ACC112 (cell line): ENCODE data around the gene ABCA1.

ENCODE experiments used
- H2AFZ ChIP-seq: fragments of 200-600 bp; sonication (generic); one replicate; pipeline ENCODE4 v1.6.0; 2017; ENCODE audit warnings: antibody characterized with exemption, low read length; ENCODE audit not compliant: unreplicated experiment
- H3K27ac ChIP-seq: fragments of 200-600 bp; sonication (generic); 2 replicates; pipeline ENCODE4 v1.5.1; 2014; ENCODE audit warnings: low read depth, mild to moderate bottlenecking, antibody characterized with exemption, low read length, moderate library complexity
- H3K27me3 ChIP-seq: fragments of 200-600 bp; sonication (generic); 2 replicates; pipeline ENCODE4 v1.6.1; 2014; ENCODE audit warnings: mild to moderate bottlenecking, antibody characterized with exemption, low read length, moderate library complexity, mixed read lengths; ENCODE audit not compliant: insufficient read depth
- H3K36me3 ChIP-seq: fragments of 200-600 bp; sonication (generic); 2 replicates; pipeline ENCODE4 v1.6.1; 2016; ENCODE audit warnings: mild to moderate bottlenecking, antibody characterized with exemption, low read length, moderate library complexity, mixed read lengths; ENCODE audit not compliant: insufficient read depth
- H3K4me1 ChIP-seq: fragments of 200-600 bp; sonication (generic); one replicate; pipeline ENCODE4 v1.6.1; 2016; ENCODE audit warnings: low read length, mixed read lengths; ENCODE audit not compliant: insufficient read depth, unreplicated experiment, control insufficient read depth
- H3K4me3 ChIP-seq: fragments of 200-600 bp; sonication (generic); 2 replicates; pipeline ENCODE4 v1.5.1; 2014; ENCODE audit warnings: mild to moderate bottlenecking, low read depth, low read length
- H3K79me2 ChIP-seq: fragments of 200-600 bp; sonication (generic); one replicate; pipeline ENCODE4 v1.6.0; 2016; ENCODE audit warnings: low read length; ENCODE audit not compliant: control insufficient read depth, unreplicated experiment, insufficient read depth

Gene ABCA1

GRCh38 chr9:104800068-104800785 is 127.7 kb downstream of the ABCA1 start:
- Histone ChIP-seq H3K27ac (no peak overlapping the region), H3K36me3 (peaks cover 25% of the 10 kb centered on the region), H2AFZ (no peak overlapping the region), H3K27me3 (no peaks in the 10 kb centered on the region), H3K4me1 (peaks cover 2% of the 10 kb centered on the region), H3K79me2 (no peaks in the 10 kb centered on the region), H3K4me3 (no peak overlapping the region)

- Histone ChIP-seq H3K79me2 (no peaks in the 10 kb centered on the region), H3K36me3 (peaks cover 28% of the 10 kb centered on the region; the same call in 1 of the 2 replicates), H3K4me3 (no peak overlapping the region), H3K27ac (no peak overlapping the region), H3K27me3 (no peaks in the 10 kb centered on the region), H2AFZ (no peak overlapping the region), H3K4me1 (peaks cover 8% of the 10 kb centered on the region)
These were observed 129.6 kb downstream of the ABCA1 start for GRCh38 chr9:104798209-104798995.

- peaks cover 28% of the 10 kb centered on the region for H3K36me3 ChIP-seq
- no peak overlapping the region for H3K4me3 ChIP-seq
- H3K27me3 ChIP-seq, result no peaks in the 10 kb centered on the region
- H3K79me2 ChIP-seq, result no peaks in the 10 kb centered on the region
- no peak overlapping the region for H2AFZ ChIP-seq
- no peak overlapping the region for H3K27ac ChIP-seq
- peaks cover 8% of the 10 kb centered on the region for H3K4me1 ChIP-seq
These were observed 132.1 kb downstream of the ABCA1 start for GRCh38 chr9:104795857-104796256.

GRCh38 chr9:104795082-104795481 is 132.9 kb downstream of the ABCA1 start:
- Histone ChIP-seq H3K27me3 (no peaks in the 10 kb centered on the region), H2AFZ (no peak overlapping the region), H3K4me3 (no peak overlapping the region), H3K79me2 (no peaks in the 10 kb centered on the region), H3K4me1 (peaks cover 8% of the 10 kb centered on the region), H3K36me3 (peaks cover 26% of the 10 kb centered on the region), H3K27ac (no peak overlapping the region)

- H2AFZ ChIP-seq, result no peak overlapping the region
- no peaks in the 10 kb centered on the region for H3K27me3 ChIP-seq
- H3K27ac ChIP-seq, result no peak overlapping the region
- H3K36me3 ChIP-seq, result peaks cover 25% of the 10 kb centered on the region
- peaks cover 8% of the 10 kb centered on the region for H3K4me1 ChIP-seq
- H3K79me2 ChIP-seq, result no peaks in the 10 kb centered on the region
- H3K4me3 ChIP-seq, result no peak overlapping the region
These were observed 133.9 kb downstream of the ABCA1 start for GRCh38 chr9:104794070-104794469.

GRCh38 chr9:104788251-104788650 is 139.7 kb downstream of the ABCA1 start:
- Histone ChIP-seq H3K4me3 (no peak overlapping the region), H3K79me2 (no peaks in the 10 kb centered on the region), H3K4me1 (no peaks in the 10 kb centered on the region), H3K27me3 (no peaks in the 10 kb centered on the region), H3K36me3 (peaks cover 21% of the 10 kb centered on the region), H2AFZ (no peak overlapping the region), H3K27ac (no peak overlapping the region)

GRCh38 chr9:104787306-104788015 is 140.5 kb downstream of the ABCA1 start:
- no peaks in the 10 kb centered on the region for H3K27me3 ChIP-seq
- H3K4me3 ChIP-seq, result no peak overlapping the region
- H3K36me3 ChIP-seq, result peaks cover 24% of the 10 kb centered on the region
- H2AFZ ChIP-seq, result no peak overlapping the region
- H3K4me1 ChIP-seq, result no peaks in the 10 kb centered on the region
- H3K27ac ChIP-seq, result no peak overlapping the region
- no peaks in the 10 kb centered on the region for H3K79me2 ChIP-seq

GRCh38 chr9:104786293-104786692 is 141.7 kb downstream of the ABCA1 start:
- H3K36me3 ChIP-seq, result peaks cover 23% of the 10 kb centered on the region
- H3K27ac ChIP-seq, result no peak overlapping the region
- no peak overlapping the region for H2AFZ ChIP-seq
- H3K4me3 ChIP-seq, result no peak overlapping the region
- no peaks in the 10 kb centered on the region for H3K27me3 ChIP-seq
- H3K4me1 ChIP-seq, result peaks cover under 1% of the 10 kb centered on the region
- H3K79me2 ChIP-seq, result no peaks in the 10 kb centered on the region

GRCh38 chr9:104784098-104784497 is 143.9 kb downstream of the ABCA1 start:
- Histone ChIP-seq H3K79me2 (no peaks in the 10 kb centered on the region), H2AFZ (no peak overlapping the region), H3K27ac (no peak overlapping the region), H3K4me3 (no peak overlapping the region), H3K4me1 (peaks cover 4% of the 10 kb centered on the region), H3K36me3 (peaks cover 19% of the 10 kb centered on the region), H3K27me3 (no peaks in the 10 kb centered on the region)

- no peak overlapping the region for H3K27ac ChIP-seq
- no peaks in the 10 kb centered on the region for H3K79me2 ChIP-seq
- no peak overlapping the region for H2AFZ ChIP-seq
- H3K36me3 ChIP-seq, result peaks cover 19% of the 10 kb centered on the region
- H3K4me1 ChIP-seq, result peaks cover 4% of the 10 kb centered on the region
- no peak overlapping the region for H3K4me3 ChIP-seq
- no peaks in the 10 kb centered on the region for H3K27me3 ChIP-seq
These were observed 144.4 kb downstream of the ABCA1 start for GRCh38 chr9:104783588-104783987.
